Measurements from ENCODE around the gene NEO1.

Gene NEO1

DNA sequence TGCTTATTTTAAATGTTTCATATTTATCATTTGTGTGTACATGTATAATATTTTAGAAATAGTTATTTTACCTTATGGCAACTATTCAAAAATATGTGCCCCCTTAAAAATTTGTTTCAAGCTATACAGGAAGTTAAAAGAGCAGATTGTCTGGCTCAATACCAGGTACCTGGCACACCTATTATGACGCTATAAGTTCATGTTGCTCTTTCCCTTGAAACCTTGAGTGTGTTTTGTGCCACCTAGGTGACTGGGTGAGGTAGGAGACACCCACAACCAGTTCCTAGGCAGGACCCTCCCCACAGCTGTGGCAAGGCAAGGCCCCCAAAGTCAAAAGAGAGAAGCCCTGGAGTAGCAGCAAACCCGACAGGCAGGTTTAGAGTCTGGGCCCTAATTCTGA lies 20.6 kb upstream of the NEO1 start:
- DNase-seq (ENCODE audit: insufficient read length): no peak
- TF ChIP-seq POLR2A (IDR thresholded peaks at IDR 0.05; ENCODE audit: low read depth, low read length) (no peak), POLR2AphosphoS5 (IDR thresholded peaks at IDR 0.05; ENCODE audit: low read depth, low read length) (no peak), TAF1 (IDR thresholded peaks at IDR 0.05; ENCODE audit: borderline replicate concordance, low read depth, low read length) (no peak)
- FAIRE-seq: no peak

DNA sequence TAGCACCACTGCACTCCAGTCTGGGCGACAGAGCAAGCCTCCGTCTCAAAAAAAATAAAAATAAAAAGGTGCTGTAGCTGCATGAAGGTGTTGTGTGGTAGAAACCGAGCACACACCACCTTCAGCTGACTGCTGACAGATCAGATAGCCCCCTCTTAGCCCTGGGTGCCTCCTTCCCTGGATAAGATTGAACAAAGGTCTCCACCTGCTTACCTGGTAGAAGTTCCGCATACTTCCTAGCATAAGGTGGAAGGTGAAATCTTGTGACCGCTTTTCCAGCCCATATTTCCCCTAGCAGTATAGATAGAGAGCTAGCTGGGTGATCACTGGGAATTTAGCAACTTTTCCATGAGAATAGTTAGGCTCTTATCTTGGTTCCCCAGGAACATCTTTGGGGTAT lies 18.7 kb upstream of the NEO1 start:
- FAIRE-seq (no peak), DNase-seq (ENCODE audit: insufficient read length) (no peak)
- TF ChIP-seq POLR2A (IDR thresholded peaks at IDR 0.05; ENCODE audit: low read depth, low read length): no peak
- no peak for TF ChIP-seq TAF1 (IDR thresholded peaks at IDR 0.05; ENCODE audit: borderline replicate concordance, low read depth, low read length)
- no peak for TF ChIP-seq POLR2AphosphoS5 (IDR thresholded peaks at IDR 0.05; ENCODE audit: low read depth, low read length)

DNA sequence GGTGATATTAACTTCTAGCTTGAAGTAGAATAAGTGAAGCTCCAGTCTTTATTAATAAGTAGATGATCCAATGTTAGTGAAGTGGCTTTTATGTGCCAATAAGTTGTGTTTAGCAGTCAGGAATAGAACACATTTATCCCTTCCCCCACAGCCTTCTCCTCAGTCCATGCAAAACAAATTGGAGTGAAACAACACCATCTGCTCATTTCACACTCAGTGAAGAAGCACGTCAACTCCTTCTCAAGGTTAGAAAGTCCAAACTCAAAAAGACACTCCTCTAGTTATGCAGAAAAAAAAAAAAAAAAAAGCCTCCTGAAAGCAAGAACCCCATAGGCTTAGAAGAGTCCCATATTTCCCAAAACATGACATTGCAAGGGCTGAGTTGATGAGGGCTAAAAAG lies 18.0 kb upstream of the NEO1 start:
- no peak for DNase-seq (ENCODE audit: insufficient read length)
- TF ChIP-seq TAF1 (IDR thresholded peaks at IDR 0.05; ENCODE audit: borderline replicate concordance, low read depth, low read length): no peak
- TF ChIP-seq POLR2A (IDR thresholded peaks at IDR 0.05; ENCODE audit: low read depth, low read length): no peak
- TF ChIP-seq POLR2AphosphoS5 (IDR thresholded peaks at IDR 0.05; ENCODE audit: low read depth, low read length): no peak
- no peak for FAIRE-seq

DNA sequence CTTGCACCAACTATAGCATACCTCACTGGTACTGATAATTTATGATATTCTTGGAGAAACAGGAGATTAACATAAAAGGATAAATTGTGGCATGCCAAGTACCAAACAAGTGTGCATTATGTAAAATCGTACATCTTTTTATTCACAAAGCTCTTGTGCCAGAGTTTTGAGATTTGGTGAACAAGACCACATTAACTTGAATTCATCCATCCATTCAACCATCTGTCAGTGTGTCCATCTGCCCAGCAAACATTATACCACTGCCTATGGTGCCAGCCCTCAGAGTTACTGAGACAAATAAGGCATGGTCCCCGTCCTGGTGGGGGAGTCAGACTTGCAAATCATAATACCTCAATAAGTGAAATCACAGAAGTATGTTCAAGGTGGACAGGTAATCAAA lies 17.0 kb upstream of the NEO1 start:
- TF ChIP-seq POLR2AphosphoS5 (IDR thresholded peaks at IDR 0.05; ENCODE audit: low read depth, low read length) (no peak), POLR2A (IDR thresholded peaks at IDR 0.05; ENCODE audit: low read depth, low read length) (no peak), TAF1 (IDR thresholded peaks at IDR 0.05; ENCODE audit: borderline replicate concordance, low read depth, low read length) (no peak)
- DNase-seq (ENCODE audit: insufficient read length) (no peak), FAIRE-seq (no peak)

DNA sequence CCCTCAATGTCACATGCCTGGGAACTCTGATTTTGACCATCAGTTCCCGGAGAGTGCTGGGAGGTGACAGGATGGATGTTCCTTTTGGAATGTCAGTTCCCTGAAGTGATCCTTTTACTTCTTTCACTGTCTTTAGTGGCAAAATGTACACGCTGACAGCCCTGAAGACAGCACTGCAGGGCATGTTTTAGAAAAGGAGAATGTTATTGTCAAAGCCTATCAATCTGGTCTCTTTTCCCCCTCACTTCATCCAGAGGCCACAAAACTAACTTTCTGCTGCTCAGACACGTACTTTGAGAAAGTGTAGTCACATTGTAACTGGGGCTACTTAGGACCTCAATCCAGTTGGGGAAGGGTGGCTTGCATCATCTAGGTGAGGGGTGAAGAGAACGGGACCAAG lies 14.0 kb upstream of the NEO1 start:
- DNase-seq (ENCODE audit: insufficient read length): no peak
- FAIRE-seq: no peak
- no peak for TF ChIP-seq POLR2A (IDR thresholded peaks at IDR 0.05; ENCODE audit: low read depth, low read length)
- no peak for TF ChIP-seq POLR2AphosphoS5 (IDR thresholded peaks at IDR 0.05; ENCODE audit: low read depth, low read length)
- TF ChIP-seq TAF1 (IDR thresholded peaks at IDR 0.05; ENCODE audit: borderline replicate concordance, low read depth, low read length): no peak

DNA sequence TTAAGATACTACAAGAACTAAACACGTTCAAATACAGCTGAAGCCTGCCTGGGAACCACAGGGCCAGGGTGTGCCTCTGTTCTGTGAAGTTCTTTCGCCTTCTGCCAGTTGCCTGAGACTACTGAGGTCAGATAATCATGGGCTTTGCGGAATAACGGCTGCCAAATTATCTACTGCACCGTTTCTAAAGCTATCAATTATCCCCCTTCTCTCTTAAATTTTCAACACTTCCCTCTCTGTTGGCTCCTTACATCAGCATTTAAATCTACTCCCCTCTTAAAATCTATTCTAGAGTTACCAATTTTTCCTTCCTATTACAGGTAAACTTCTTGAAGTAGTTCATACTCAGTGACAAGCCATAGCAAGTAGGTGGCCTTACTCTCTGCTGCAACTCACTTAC lies 6.2 kb upstream of the NEO1 start:
- DNase-seq (ENCODE audit: insufficient read length) (no peak), FAIRE-seq (no peak)
- TF ChIP-seq POLR2AphosphoS5 (IDR thresholded peaks at IDR 0.05; ENCODE audit: low read depth, low read length): no peak

DNA sequence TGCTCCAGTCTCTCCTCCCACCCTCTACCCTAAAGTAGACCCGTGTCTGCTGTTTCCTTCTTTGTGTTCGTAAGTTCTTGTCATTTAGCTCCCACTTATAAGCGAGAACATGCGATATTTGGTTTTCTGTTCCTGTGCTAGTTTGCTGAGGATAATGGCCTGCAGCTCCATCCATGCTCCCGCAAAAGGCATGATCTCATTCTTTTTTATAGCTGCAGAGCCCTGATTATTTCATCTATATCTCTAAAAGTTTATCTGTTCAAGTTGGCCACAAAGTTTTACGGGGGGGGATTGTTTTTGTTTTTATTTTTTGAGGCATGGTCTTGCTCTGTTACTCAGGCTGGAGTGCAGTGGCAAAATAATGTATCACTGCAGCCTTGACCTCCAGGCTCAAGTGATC lies 4.4 kb upstream of the NEO1 start:
- DNase-seq (ENCODE audit: insufficient read length): no peak
- TF ChIP-seq POLR2A (IDR thresholded peaks at IDR 0.05; ENCODE audit: low read depth, low read length): no peak
- no peak for TF ChIP-seq POLR2AphosphoS5 (IDR thresholded peaks at IDR 0.05; ENCODE audit: low read depth, low read length)
- no peak for TF ChIP-seq TAF1 (IDR thresholded peaks at IDR 0.05; ENCODE audit: borderline replicate concordance, low read depth, low read length)
- FAIRE-seq: no peak

DNA sequence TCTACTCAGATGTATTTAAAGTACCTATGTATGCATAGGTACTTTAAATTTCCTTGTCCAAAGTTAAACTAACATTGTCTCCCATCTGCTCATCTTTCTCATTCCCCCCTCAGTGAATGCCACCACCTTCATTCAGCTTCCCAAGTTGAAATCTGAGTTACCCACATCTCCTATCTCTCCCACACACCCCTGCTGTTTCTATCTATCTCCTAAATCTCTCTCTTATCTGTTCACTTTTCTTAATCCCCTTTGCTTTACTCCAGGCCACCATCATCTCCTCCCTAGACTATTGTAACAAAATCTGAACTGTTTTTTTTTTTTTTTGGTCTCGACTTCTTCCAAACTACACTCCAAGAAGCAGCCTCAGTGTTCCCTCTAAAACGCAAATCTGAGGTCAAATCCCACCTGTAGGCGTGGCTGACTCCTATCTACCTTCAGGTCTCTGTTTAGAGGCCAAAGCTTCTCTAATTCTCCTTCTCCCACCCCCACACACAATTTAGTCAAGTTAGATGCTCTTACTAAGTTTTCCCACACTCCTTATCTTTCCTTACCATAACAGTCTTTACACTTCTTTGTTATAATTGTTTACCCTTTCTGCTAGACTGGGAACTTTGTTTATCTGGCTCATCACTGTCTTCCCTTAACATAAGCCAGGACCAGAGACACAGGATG lies 3.5 kb upstream of the NEO1 start:
- FAIRE-seq (no peak), DNase-seq (ENCODE audit: insufficient read length) (no peak)
- TF ChIP-seq TAF1 (IDR thresholded peaks at IDR 0.05; ENCODE audit: borderline replicate concordance, low read depth, low read length) (no peak), POLR2AphosphoS5 (IDR thresholded peaks at IDR 0.05; ENCODE audit: low read depth, low read length) (no peak), POLR2A (IDR thresholded peaks at IDR 0.05; ENCODE audit: low read depth, low read length) (no peak)

DNA sequence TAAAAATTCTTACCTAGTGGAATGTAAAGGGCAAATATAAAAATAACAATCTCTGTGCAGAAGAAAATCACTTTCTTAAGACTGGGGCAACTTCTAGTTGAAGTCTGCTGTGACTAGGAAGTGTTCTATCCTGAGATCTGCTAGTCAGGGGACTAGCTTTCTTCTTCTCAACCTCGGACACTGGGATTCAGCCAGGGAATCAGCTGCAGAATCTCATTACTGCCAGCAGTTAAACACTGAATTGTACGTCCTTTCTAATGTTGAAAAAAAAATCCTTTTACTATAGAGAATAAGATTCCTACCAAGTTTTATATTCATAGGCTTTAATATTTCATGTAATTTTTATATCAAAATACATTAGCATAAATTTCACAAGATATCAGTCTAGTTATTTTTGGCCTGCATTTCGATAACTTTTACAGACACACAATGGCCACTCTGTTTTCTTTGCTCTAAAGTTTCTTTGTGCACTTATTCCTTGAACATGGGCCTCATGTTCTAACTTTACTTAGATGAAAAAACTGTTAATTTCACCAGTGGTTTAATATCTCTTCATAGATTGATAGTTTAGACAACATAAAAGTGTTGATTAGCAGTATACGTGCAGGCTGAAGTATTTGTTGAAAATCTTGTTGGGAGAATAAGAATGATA lies 2.6 kb upstream of the NEO1 start:
- TF ChIP-seq POLR2A (IDR thresholded peaks at IDR 0.05; ENCODE audit: low read depth, low read length) (no peak), TAF1 (IDR thresholded peaks at IDR 0.05; ENCODE audit: borderline replicate concordance, low read depth, low read length) (no peak), POLR2AphosphoS5 (IDR thresholded peaks at IDR 0.05; ENCODE audit: low read depth, low read length) (no peak)
- DNase-seq (ENCODE audit: insufficient read length): no peak
- FAIRE-seq: no peak

DNA sequence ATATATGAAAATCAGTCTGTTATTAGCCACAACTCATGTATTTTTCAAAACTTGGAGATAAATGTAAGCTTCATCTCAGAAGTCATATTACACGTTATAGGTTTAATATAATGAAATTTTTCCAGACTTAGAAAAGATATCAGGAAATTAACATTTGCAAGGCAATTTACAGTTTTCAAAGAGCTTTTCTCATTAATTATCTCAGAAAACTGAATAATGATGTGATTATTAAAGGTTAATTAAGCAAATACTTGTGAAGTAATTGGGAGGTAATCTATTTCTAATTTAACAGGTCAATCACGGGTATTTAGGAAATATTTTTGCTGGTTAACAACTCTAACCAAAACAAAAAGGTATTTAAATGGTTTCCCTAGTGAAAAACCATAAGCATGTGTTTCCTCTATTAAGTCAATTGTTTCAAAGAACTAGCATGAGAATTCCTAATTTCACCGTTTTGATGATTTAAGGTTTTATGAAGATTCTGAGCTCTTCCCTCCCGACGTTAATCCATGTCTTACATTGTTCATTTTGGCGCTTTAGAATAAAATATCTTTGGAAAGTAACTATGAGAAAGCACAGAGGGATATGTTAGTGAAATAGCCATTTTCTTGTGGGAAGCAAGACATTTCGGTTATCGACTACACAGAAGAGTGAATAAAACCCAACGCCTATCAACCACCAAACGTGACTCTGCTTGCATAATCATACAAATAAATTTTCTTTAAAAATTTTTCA lies 1.5 kb upstream of the NEO1 start:
- no peak for DNase-seq (ENCODE audit: insufficient read length)
- FAIRE-seq: no peak
- TF ChIP-seq POLR2AphosphoS5 (IDR thresholded peaks at IDR 0.05; ENCODE audit: low read depth, low read length): no peak
- no peak for TF ChIP-seq POLR2A (IDR thresholded peaks at IDR 0.05; ENCODE audit: low read depth, low read length)
- no peak for TF ChIP-seq TAF1 (IDR thresholded peaks at IDR 0.05; ENCODE audit: borderline replicate concordance, low read depth, low read length)

DNA sequence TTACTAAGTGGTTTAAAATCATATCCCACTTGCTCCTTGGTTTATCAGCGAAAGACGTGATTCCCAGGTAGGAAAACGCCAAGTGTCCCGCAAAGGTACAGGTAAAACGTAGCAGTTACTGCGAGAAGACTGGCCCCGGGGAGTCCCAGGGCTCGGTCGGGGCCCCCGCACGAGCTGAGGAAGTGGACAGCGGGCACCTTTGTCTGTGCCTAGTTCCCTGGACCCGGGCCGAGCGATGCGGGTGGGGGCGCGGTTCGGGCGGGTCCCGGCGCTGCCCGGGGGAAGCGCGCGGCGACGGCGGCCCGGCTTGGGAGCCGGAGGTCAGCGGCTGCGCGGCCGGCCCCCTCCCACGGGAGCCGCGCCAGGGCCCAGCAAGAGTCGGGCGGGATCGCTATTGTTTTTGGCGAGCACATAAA lies 864 bp upstream of the NEO1 start:
- DNase-seq (ENCODE audit: insufficient read length): no peak
- no peak for TF ChIP-seq POLR2AphosphoS5 (IDR thresholded peaks at IDR 0.05; ENCODE audit: low read depth, low read length)
- TF ChIP-seq TAF1 (IDR thresholded peaks at IDR 0.05; ENCODE audit: borderline replicate concordance, low read depth, low read length): no peak
- no peak for TF ChIP-seq POLR2A (IDR thresholded peaks at IDR 0.05; ENCODE audit: low read depth, low read length)
- no peak for FAIRE-seq

Measured in GM12892 (cell line).